Left colon (tissue), 2 donors: Measurements from ENCODE around the gene RAB32. TPM values are rescaled to one million over a fixed set of nuclear protein-coding genes. Genes with fewer than 3 reads are reported as not detected.
"Not testable (repeated sequence)": the region's sequence is repeated elsewhere in the genome, so short reads cannot be mapped to it uniquely, and the experiment has no call there.

ENCODE experiments used
- ATAC-seq: fragments of 200-7000 bp; cut with Tn5 transposase; one replicate; pipeline ENCODE4 v1.9.1; 2020; ENCODE audit warnings: mild to moderate bottlenecking, moderate library complexity
- DNase-seq, 2 donors: peaks; one replicate each; pipeline ENCODE4 v3.0.0-alpha.2; 2020
- intact Hi-C, 2 donors: fragments of 100-400 bp; cut with DNase I in 1 of 2; cut with micrococcal nuclease in 1 of 2; formaldehyde crosslinking; loops; one replicate each; pipeline versions ENCODE4 v1.11.2 to v1.14.0; 2022; cut with DNase I, micrococcal nuclease
- long read RNA-seq: library from polyadenylated mRNA; unstranded; transcript quantifications from one replicate; pipeline ENCODE4 v2.0.0, GENCODE V29; 2021
- total RNA-seq, 2 donors: library from RNA; stranded (reverse); fragmentation: NEBNext Ultra II Directional; extraction: Animal tissue kit (Norgen Biotek cat#: 25700); gene quantifications; one replicate each; pipeline ENCODE4 v1.2.1, GENCODE V29; 2021
- donor health status: DM: no; HTN: no; CAD: no.
- donor health status: DM: yes; HTN: yes; CAD: no.

Gene RAB32
- total RNA-seq, result 10 to 100 TPM; 42.6 to 48.9 TPM
- long read RNA-seq, transcript RAB32-201 (3 exons, 1,217 nt), result major isoform, 120 of 126 reads
- long read RNA-seq, partial matches to known transcripts, result 2 of 126 reads
- long read RNA-seq, other reads (novel, unspliced or antisense), result 4 of 126 reads

DNA sequence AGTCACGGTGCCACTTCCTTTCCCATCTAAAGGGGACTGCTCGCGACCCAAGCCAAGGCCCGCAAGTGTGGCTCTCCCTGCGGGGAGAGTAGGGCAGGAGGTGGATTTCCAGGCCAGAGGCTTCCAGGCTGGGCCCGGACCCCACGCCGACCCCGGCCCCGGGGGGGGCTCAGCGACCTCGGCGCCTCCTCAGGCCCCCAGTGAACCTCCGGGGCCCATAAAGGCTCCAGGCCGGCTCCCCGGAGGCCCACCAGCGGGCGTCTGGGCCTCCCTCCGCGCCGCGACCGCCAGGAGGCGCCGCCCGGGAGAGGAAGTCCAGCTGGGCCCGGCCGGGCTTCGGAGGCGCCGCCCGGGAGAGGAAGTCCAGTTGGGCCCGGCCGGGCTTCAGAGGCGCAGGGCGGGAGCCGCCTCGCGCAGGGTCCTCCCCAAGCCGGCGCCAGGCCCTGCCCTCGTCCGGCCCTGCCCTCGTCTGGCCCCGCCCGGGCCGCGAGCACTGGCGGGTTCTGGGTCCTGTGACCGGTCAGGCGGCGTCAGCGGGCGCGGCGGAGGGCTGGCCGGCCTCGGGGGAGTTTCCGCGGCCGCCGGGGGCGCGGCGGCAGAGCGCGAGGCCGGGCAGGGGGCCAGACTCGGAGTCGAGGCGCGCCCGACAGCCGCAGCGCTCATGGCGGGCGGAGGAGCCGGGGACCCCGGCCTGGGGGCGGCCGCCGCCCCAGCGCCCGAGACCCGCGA lies at the start of gene RAB32:
Gene RAB32, plus strand, starts transcription at position 623 of the 729 bp plus-strand sequence. Its CDS starts 39 bp downstream, at position 662.
- intact Hi-C loops, result loop anchor here in 1 of 2 donors (10.0 kb wide), 2 partner anchors 151 to 579 kb away; partner anchors contain the start of gene SHPRH
- DNase-seq, result peak; percentile 93 to 94
- ATAC-seq, result peak; percentile 94

DNA sequence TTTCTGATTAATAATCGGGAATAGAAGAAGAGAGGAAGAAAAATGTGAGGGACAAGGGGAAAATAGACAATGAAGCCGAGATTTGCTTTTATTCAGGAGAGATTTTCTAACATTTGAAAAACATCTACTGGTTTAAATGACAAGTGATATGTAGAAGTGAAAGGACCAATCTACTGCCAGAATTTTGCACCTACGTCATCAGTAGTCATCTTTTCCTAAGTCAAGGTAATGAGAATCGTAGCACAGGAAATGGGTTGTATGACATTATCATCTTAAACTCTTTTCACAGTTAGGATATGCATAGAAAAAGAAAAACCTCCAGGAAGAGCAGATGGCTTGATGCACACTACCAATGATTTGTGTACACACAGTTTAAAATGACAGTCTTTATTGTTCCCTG lies 45.3 kb upstream of the RAB32 start:
- intact Hi-C loops, result no loop called here
- ATAC-seq (no peak), DNase-seq (no peak)

GRCh38 chr6:146503096-146503495 lies 40.5 kb upstream of the RAB32 start:
- DNase-seq (no peak), ATAC-seq (no peak)
- intact Hi-C loops, result no loop called here

GRCh38 chr6:146515212-146515611 lies 28.4 kb upstream of the RAB32 start:
- intact Hi-C loops, result no loop called here
- DNase-seq (no peak), ATAC-seq (no peak)

DNA sequence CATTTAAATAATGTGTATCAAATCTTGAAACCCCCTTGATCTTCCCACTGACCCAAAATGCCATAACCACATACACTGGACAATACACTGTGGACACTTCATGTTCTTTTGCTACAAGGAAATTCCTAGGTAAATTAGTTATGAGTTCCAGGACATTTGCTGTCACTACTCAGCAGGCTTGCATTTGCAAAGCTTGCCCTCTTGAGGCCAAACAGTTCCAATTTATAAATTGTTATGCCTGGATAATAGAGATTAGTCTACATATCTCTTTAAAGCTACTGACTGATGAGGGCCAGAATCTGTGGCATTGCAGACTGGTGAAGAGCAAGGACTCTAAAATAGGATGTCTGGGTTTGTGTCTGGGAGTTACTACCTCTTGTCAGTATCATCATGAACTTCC lies 17.4 kb upstream of the RAB32 start:
- no peak for ATAC-seq
- intact Hi-C loops, result no loop called here
- DNase-seq, result no peak

GRCh38 chr6:146532702-146533101 lies 10.9 kb upstream of the RAB32 start:
- no peak for DNase-seq
- intact Hi-C loops, result no loop called here
- no peak for ATAC-seq

DNA sequence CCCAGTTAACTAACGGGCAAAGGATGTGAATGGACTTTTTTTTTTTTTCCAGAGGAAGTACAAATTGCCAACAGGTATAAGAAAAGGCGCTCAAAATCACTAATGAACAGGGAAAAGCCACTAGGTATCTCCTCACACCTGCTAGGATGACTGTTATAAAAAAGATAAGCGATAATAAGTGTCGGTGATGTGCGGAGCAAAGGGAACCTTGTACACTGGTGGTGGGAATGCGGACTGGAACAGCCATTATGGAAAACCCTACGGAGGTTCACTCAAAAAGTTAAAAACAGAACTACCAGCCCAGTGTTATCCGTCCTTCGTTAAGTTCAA lies 787 bp upstream of the RAB32 start:
- ATAC-seq (no peak), DNase-seq (no peak)
- intact Hi-C loops, result loop anchor here in 1 of 2 donors (10.0 kb wide), 2 partner anchors 152 to 578 kb away; partner anchors contain the start of gene SHPRH

GRCh38 chr6:146543940-146544615 lies 445 bp downstream of the RAB32 start:
- ATAC-seq, result peak; percentile 60
- peak; percentile 64 to 72 for DNase-seq
- intact Hi-C loops, result loop anchor here in 1 of 2 donors (10.0 kb wide), 2 partner anchors 151 to 579 kb away; partner anchors contain the start of gene SHPRH

DNA sequence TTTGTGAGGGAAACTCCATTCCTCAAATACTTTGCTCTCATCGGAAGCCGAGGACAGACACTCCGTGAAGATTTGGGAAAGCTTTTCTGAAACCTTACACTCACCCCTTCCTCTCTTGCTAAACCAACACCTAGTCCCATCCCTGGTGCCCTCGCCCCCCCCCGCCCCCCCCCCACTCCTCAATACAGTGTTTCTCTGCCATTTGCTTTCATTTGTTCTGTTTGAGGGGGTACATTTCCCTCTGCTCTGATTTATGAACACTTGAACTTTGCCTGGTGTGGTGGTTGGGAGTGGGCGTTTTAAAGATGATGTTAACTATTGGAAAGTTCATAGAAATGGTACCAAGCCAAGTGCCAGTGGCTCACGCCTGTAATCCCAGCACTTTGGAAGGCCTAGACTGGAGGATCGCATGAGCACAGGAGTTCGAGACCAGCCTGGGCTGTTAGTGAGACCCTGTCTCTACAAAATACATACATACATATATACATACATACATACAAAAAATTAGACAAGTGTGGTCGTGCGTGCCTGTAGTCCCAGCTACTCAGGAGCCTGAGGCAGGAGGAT lies 1.1 kb downstream of the RAB32 start:
- DNase-seq, result peak in 1 of 2 donors; percentile 14
- intact Hi-C loops, result loop anchor here in 1 of 2 donors (10.0 kb wide), 2 partner anchors 150 to 580 kb away; partner anchors contain the start of gene SHPRH
- ATAC-seq, result no peak

DNA sequence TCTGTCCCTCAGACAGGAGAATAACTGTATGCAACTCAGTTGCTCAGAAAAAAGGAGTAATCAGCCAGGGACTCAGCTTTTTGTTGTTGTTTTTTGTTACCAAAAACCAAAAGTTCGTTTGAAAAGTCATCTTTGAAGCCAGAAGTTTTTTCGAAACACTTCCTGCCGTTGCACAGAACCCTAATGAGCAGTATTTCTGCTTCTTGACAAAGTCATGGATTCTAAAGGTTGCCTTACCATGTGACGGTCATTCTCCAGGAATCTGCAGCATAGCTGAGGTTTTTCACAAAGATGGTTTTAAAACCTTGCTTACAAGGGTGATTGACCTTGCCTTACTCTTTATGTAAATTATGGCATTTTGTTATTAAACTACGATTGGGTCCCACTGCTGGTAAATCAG lies 1.9 kb downstream of the RAB32 start:
- intact Hi-C loops, result loop anchor here in 1 of 2 donors (10.0 kb wide), 2 partner anchors 149 to 581 kb away; partner anchors contain the start of gene SHPRH
- no peak for ATAC-seq
- no peak for DNase-seq

DNA sequence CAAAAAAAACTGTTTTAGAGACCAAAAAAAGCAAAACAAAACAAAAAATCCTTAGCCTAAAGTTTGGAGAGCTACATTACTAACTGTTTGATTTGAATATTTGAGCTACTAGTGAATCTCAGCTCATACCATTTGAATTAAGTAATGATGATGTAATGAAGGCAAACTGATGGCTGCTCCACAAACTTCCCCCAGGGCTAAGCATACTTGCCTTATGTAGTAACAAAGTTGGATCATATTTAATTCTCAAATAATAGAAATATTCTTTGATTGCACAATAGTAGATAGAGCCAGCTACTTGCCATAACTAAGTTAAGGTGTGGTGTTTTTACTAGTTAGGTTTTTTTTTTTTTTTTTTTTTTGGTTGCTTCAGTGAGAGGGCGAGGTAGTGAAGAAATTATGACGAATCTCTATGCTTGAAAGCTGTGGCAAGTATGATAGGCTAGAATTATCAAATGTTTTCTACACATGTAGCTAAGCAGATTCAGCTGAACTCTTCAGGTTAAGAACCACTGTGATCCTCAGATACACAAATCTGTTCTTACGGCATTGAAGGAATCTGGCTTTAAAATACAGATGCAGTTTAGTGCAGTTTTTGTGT lies 2.9 kb downstream of the RAB32 start:
- no peak for DNase-seq
- no peak for ATAC-seq
- intact Hi-C loops, result loop anchor here in 1 of 2 donors (10.0 kb wide), 2 partner anchors 148 to 582 kb away; partner anchors contain the start of gene SHPRH

DNA sequence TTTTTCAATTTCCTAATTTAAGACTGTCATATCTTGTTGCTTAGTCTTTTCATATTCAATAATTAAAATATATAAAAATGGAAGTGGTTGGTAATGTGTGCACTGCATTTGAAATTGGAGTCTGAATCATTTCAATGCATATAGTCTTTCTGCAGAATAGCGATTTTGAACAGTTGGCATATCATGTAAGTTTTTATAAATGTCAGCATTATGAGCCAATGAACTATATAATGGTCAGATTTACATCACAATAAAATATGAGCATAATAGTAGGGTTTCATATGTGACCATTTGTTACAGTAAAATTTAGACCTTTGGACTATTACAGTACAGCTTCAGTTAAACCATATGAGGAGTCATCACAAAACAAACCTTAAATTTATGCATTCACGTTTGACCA lies 4.3 kb downstream of the RAB32 start:
- ATAC-seq, result no peak
- DNase-seq, result no peak
- intact Hi-C loops, result loop anchor here in 1 of 2 donors (10.0 kb wide), 2 partner anchors 147 to 583 kb away; partner anchors contain the start of gene SHPRH

GRCh38 chr6:146548898-146549374 lies 5.3 kb downstream of the RAB32 start:
- intact Hi-C loops, result loop anchor here in 1 of 2 donors (10.0 kb wide), 2 partner anchors 146 to 584 kb away; partner anchors contain the start of gene SHPRH
- DNase-seq (no peak), ATAC-seq (no peak)

- DNase-seq (no peak), ATAC-seq (no peak)
- intact Hi-C loops, result no loop called here
Observed at GRCh38 chr6:146550911-146551310, 7.3 kb downstream of the RAB32 start.

- ATAC-seq, result peak; percentile 48
- intact Hi-C loops, result no loop called here
- DNase-seq, result no peak
Observed at GRCh38 chr6:146551545-146551944, 7.9 kb downstream of the RAB32 start.

GRCh38 chr6:146553377-146554135 lies 9.9 kb downstream of the RAB32 start:
- intact Hi-C loops, result no loop called here
- DNase-seq (no peak), ATAC-seq (no peak)

DNA sequence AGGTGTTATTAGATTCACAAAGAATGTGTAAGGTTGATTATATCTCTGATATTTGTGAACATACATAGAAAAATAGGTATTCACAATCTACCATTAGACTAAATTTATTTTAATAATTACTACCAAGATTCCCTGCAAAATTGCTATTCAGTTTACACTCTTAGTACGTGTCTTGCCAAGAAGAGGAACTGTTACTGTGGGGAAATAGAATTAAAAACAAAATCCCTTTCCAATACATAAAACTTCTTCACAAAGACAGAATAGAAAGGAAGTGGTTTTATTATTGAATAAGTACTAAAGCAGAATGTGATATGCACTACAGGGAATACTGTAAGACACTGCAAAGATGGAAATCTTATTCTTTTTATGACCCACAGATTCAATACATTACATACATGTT lies 17.0 kb downstream of the RAB32 start:
- intact Hi-C loops, result no loop called here
- ATAC-seq, result no peak
- no peak for DNase-seq

DNA sequence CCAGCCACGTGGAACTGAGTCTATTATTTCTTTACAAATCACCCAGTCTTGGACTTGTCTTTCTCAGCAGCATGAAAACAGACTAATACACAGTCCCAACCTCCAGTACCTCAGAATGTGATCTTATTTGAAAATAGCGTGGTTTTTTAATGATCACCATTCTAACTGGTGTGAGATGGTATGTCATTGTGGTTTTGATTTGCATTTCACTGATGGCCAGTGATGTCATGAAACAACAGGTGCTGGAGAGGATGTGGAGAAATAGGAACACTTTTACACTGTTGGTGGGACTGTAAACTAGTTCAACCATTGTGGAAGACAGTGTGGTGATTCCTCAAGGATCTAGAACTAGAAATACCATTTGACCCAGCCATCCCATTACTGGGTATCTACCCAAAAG lies 23.0 kb downstream of the RAB32 start:
- intact Hi-C loops, DNase-seq, ATAC-seq: not testable (repeated sequence)
